T1000 (cell line): ENCODE results near the gene TTLL8.

Experiments used
- DNase-seq: peaks from one replicate; lab custom pipeline; 2025; ENCODE audit warnings: mixed read lengths; lab: John Stamatoyannopoulos, UW

The TTLL8 gene

DNA sequence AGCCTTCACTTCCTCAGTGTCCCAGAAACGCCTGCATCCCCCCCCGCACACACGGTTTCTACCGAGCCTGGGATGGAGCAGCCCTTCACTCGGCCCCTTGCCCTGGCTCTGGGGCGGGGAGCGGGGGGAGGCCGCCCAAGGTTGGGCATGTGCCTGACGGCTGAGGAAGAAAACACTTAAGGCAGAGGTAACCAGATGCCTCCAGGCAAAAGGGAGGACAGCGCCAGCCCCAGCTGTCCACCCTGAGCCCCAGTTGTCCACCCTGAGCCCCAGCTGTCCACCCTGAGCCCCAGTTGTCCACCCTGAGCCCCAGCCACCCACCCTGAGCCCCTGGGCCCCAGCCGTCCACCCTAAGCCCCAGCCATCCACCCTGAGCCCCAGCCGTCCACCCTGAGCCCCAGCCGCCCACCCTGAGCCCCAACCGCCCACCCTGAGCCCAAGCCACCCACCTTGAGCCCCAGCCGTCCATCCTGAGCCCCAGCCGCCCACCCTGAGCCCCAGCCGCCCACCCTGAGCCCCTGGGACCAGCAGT lies 3.8 kb upstream of the TTLL8 start:
- no peak for DNase-seq

DNA sequence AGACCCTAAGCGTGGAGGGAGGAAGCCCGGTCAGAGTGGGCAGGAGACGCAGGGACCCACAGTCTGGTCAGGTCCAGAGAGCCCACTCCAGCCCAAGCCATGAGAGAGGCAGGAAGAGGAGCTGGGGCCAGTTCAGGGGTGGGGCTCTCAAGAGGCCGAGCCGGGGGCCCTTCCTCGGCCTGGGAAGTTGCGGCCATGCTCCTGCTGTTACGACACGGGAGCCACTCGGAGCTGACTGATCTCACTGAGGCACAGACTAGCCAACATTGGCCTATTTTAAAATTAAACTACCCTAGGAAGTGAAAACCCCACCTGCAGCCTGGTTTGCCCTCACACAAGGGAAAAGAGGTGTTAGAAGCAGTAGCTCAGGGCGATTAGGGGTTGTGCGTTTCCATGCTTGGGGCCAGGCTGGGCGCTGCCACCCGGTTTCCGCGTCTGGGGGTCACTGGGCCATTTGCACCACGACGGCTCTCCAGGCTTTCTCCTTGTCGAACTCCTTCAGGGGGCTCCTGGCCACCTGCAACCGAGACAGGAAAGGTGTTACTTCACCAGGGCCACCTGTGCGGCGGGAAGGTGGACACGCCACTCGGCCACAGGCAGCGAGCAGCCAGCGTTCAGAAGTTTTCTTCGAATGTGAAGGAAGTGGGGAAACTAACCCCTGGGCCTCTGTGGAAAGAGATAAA lies 3.2 kb upstream of the TTLL8 start:
- DNase-seq = no peak

DNA sequence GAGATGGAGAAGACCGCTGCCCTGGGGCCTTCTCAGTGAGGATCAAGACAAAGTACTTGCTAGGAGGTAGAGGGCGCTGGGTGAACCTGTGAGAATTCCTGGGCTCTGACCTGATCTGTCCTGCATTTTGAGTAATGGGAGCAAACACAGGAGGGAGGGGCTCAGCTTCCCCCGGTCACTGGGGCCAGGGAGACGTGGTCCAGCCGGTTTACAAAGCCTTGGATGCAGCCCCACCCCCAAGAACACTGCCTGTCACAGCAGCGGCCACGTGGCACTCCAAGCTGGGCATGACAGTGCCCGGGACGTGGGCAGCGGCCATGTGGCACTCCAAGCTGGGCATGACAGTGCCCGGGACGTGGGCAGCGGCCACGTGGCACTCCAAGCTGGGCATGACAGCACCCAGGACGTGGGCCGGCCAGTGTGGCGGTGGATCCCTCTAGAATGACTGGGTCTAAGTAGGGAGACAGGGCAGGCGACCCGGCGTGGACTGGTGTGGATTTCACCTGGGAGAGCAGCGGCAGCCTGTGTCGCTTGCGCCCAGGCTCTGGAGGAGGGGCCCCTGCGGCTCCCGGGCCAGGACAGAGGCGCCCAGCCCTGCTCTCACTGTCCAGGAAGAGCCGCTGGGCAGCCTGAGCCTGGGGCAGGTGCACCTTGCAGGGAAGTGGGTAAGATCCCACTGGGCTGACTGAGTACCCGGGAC lies 2.5 kb upstream of the TTLL8 start:
- no peak for DNase-seq

DNA sequence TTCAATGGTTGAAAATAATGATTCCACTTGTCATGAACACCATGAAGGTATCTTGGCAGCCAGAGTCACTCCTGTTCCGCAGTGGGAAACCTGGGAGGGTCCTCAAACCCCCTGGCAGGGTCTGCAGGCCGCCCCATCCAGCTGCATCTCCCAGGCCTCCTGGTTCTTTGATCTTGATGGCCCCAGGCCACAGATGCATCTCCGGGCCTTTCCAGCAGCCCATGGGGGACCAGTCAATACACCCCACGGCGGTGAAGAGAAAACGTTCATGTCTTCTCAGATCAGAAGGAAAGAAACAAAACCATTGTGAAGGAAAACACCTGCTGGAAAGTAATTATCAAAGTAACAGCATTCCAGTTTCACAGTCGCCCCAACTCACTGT lies 1.8 kb upstream of the TTLL8 start:
- DNase-seq = no peak

DNA sequence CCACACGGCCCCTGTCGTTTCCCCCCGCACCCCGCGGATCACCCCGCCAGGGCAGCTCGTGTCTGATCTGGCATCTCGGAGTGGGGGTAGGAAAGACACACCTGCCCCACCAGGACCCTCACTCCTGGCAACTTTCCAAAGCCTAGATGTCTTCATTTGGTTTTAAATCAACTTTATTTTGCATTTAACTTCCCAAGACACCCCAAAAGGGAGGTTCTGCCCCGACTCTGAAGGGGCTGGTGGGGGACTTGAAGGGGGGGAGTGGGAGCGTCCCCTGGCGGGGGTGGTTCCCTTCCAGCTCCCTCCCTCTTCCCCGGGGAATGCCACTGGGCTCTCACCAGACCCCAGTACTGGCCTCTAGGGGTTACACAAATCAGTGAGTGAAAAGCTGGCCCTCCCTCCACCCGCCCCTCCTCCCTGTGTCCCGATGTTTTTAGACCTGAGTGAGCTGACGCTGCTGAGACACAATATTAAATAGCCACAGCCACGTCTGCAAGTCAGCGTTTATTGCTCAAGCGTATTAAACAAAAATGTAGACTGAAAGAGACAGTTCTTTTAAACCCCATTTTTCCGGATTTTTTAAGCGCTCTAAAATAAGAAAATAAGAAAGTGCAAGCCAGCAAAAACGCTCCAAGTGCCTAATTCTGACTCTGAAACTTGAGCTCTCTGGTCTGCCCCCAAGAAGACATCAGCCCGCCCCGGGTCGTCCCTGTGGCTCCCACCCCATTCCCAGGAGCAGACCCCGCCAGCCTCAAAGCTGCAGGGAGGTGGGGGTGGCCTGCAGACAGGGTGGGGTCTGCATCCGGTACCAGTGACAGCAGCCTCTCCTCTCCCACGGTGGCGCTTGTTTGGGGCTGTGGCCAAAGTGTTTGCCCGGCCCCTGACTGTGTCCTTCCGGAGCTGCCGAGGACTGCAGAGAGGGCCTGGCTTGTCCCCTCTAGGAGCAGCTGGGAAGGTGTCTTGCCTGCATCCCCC lies 1.1 kb upstream of the TTLL8 start:
- DNase-seq = no peak

DNA sequence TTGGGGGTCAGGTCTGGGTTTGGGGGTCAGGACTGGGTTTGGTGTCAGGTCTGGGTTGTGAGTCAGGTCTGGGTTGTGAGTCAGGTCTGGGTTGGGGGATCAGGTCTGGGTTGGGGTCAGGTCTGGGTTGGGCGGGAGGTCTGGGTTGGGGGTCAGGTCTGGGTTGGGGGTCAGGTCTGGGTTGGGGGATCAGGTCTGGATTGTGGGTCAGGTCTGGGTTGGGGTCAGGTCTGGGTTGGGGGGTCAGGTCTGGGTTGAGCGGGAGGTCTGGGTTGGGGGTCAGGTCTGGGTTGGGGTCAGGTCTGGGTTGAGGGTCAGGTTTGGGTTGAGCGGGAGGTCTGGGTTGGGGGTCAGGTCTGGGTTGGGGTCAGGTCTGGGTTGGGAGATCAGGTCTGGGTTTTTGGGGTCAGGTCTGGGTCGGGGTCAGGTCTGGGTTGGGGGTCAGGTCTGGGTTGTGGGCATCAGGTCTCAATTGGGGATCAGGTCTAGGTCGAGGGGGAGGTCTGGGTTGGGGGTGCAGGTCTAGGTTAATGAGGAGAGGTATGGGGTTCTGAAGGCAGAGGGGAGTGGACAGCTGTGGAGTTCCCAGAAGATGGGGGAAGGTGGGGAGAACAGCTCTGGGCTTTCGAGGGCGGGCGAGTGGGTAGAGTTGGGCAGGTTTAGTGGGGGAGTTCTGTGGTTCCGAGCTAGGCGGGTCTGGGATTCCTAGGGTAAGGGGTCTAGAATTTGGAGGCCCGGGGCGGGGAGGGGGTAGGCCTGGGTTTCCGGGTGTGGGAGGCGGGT lies 629 bp downstream of the TTLL8 start:
- no peak for DNase-seq

DNA sequence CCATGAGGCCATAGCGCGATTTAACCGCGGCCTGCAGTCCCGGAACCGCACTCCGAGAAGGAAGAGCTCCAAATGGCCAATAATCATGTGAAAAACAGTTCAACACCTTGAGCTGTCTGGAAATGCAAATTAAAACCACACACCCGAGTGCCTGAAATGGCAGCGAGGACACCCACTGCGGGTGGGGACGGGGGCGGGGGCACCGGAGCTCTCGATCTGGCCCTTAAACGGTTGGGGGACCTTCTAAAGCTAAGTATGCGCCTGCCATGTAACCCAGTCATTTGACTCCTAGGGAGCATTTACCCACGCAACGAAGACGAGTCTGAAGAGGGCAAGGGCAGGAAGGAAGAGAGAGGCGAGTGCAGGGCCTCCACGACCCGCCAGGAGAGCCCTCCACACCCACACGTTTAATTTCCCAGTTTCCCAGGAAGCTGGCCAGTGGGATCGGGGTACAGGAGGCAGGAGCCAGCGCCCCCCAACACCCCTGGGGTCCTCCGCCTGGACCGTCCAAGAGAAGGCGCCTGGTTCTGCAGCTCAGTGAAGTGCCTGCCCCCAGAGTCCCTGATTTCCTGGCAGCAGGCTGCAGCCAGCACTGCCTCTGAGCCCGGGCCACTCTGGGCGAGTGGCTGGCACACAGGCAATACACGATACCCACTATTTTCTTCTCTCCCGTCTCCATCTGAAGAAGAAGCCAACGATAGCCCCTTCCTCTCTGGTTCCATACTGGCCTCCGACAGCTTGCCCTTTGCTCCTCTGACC lies 1.7 kb downstream of the TTLL8 start:
- no peak for DNase-seq

DNA sequence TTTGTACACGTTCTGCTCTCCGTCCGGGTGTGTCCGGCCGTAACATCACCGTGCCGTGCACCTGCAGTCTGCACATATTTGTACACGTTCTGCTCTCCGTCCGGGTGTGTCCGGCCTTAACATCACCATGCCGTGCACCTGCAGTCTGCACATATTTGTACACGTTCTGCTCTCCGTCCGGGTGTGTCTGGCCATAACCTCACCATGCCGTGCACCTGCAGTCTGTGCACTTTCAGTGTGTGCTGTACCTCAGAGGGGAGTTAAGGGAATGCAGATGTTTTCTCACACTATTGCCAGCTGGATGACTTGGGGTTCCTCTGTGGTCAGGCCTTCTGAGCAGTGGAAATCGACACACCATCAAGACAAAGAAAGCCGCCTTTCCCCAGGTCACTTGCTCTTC lies 4.2 kb downstream of the TTLL8 start:
- DNase-seq = no peak

DNA sequence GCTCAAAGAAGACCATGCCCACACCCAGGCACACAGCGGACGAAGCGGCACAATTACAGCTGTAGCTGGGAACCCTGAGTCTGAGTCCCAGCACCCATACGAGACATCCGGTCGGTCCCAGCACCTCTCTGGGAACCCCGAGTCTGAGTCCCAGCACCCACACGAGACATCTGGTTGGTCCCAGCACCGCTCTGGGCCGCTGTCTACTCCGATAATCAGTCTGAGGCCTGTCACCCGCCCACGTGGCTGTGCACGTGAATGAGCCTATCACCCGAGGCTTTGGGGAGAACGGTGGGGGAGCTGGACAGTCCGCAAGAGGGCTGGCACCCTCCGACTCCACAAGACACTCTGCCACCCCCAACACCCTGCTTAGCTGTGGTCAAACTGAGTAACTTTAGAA lies 6.2 kb downstream of the TTLL8 start:
- no peak for DNase-seq

DNA sequence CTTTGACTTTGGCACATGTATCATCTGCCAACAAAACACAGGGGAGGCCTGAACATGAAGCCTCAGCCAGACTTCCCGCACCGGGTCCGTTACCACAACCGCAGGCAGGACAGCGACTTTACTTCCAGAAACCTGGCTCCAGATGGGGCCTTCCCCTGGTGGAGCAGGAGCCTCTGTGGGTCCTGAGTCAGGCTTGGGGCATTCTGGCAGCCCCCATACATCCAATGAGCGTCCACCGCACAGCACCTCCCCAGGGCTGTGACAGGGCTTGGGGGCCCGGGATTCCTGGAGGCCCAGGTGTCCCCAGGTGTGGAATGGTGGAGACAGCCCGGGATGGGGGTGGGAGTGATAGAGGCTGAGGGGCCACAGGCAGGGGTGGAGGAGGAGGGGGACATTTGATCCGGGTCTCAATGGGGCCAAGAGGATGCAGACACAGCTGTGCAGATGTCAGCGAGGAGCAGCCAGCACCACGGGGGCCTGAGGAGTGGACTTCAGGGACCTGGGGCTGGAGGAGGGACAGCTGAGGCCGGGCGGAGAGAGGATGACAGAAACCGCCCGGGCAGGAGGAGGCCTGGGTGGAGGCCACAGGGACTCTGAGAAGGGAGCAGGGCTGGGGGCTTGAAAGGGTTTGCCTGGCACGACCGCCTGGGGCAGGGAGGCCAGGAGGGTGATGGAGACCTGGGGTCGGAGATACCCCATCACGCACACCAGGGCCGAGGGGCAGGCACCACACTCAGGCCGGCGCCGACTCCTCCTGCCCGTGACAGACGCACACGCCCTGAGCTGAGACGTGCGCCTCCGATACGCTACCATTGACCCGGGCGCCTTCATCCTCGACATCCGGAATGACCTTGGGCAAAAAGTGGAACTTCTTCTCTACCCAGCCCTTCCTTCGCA lies 8.6 kb downstream of the TTLL8 start:
- DNase-seq = no peak

DNA sequence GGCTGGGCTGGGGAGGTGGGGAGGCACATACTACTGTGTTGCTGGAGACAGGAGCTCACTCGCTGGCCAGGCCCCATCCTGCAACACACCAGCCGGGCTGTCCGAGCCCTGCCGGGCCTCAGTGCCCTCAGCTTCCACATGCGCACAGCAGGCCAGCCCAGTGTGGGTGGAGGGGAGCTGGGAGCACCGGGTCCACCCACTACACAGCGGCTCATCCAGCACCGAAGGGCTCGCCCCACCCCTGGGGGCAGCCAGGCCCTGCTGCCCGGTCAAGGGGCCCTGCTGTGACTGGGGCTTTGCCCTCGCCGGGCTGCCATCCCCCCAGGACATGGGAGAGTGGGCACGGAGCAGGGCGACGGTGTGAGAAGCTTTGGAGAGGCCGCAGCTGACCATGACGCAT lies 9.3 kb downstream of the TTLL8 start:
- DNase-seq = no peak

DNA sequence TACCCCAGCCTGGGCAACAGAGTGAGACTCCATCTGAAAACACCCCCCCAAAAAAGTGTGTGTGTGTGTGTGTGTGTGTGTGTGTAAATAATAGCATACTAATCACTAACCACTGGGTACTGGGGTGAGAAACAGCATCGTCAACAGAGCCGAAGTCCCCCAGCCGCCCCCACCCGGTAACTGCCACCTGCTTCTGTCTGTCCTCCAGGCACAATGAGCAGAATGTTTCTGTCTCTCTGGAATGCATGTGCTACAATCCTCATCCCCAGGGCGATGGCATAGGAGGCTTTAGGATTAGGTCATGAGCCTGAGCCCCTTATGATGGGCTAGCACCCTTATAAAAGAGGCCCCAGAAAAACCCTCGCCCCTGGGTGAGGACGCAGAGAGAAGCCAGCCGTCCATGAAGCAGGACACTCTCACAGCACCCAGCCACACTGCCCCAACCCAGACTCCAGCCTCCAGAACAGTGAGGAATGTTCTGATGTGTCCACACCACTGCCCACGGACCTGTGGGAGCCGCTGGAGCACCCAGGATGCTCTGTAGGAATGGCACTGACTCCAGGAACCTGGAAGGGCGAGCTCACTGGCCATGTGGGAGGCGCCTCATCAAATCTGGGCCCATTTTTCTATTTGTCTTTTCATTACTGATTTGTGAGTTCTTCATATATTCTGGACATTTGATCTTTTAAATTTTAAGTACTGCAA lies 9.9 kb downstream of the TTLL8 start:
- DNase-seq = no peak

DNA sequence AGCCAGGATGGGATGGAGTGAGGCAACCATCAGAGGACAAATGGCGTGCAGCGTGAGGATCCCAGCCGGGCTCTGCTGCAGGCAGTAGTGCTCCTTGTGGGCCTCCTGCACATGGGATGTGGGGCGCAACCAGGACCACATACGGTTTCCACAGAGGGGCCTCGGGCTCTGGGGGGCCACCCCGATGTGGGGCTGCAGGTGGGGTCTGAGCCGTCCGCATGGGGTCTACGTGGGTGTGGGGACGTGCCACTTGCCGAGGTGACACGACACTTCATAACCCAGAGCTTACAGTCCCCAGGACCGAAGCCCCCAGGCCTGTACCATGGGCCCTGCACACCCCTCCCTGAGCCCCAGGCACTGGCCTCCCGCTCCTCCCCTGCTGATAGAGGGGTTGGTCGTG lies 10.8 kb downstream of the TTLL8 start:
- no peak for DNase-seq

DNA sequence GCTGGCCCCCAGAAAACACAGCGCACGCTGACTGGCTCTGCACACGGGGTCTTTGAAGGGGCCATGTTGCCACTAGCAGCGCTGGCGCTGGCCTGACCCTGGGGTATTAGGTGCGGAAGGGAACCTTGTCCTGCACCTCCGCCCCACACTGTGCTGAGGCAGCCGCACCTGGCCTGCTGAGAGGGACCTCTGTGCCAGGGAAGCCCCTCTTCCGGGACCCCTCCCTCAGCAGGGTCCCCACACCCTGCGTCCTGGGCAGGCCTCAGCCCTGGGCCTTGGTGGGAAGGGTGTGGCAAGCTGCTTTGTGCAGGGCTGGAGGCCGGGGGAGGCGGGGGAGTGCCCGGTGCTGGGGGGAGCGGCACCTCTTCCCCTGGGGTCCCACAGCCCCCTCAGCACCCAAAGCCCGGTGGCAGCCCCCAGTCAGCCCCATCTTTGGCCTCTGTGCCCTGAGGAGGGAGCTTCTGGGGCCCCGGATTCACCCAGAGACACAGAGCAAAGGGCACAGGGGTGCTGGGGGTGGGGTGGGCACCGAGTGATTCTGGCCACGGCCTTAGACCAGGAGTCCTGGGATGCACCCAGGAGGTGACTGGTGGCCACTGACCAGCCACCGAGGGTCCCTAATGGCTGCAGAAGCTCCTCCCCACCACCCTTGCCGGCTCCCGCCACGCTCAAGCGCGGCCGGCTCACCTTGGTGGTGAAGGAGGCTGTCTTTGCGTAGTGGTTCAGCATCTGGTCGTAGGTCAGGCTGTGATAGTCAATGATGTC lies 11.4 kb downstream of the TTLL8 start:
- DNase-seq = no peak

DNA sequence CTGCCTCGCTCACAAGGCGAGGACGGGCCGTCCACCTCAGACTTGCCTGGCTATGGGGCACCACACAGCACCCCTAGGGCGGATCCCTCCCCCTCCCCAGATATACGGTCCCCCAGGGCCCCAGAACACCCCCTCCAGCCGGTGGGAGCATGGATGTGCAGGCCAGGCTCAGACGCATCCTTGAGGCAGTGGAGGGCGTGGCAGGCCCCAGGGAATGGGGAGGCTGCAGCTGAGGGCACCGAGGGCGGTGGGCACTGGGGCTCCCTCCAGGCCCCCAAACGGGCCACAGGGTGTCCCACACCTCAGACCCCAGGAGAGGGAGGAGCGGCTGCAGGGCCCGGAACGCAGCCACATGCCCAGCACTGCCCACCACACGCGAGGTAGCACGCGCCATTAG lies 12.1 kb downstream of the TTLL8 start:
- DNase-seq = no peak

DNA sequence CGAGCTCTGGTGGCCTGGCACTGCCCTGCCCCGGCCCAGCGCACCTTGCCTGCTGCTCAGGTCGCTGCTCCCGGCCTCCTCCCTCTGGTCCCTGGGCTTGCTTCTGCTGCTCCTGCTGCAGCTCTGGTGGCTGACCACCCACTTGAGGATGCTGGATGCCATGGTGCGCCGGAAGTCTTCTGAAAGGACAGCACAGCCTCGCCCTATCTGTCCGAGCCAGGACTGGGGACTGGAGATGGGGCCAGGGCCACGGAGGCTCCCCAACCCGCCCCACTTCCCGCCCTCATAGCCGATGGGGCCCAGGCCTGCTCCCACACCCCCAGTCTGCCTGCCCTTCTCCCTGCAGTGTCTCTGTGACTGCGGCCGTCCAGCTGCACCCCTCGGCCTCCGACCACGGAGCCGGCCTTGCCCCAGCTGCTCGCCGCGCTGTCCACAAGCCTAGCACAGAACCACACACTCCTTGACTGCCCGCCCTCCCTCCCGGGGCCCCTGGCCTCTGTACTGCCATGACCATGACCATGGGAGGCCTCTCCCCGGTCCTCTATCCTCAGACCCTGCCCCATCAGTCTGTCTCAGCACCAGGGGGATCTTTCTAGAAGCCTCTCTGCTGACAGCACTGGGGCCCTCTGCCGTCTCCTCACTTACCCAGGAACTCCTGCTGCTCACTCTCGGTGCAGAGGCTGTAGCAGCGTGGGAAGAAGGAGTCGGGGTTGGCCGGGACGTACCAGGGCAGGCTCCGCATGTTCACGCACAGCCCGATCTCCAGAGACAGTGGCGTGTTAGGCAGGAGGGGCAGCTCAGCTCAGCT lies 12.7 kb downstream of the TTLL8 start:
- DNase-seq = no peak

DNA sequence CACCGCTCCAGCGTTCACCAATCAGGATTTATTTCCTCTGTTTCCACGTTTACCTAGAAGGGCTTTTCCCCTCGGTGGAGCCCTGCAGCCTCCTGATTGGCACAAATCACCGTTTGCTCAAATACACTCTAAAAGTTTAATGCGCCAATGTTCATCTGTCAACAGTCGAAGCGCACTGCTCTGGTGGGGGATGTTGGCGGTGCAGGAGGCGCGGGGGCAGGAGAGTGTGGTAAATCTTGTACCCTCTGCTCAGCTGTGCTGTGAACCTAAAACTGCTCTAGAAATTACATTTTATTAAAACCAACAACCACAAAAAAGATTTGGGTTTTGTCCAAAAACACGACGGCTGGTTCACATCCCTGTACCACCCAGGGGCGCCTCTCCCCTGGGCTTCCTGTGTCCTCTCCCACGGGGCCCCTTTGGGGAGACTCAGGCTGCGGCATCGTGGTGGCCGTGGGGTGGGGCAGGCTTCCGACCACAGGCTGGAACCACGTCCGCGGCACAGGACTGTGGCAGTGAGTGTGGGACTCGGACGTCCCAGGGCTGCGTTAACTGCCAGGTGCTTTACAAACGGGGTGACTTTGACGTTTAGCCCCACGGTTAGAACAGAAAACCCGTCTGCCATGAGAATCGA lies 13.5 kb downstream of the TTLL8 start:
- DNase-seq = no peak
